Heart left ventricle (tissue), 16 donors: ENCODE data around the gene LBP. TPM values are rescaled to one million over a fixed set of nuclear protein-coding genes. Genes with fewer than 3 reads are reported as not detected.

ENCODE experiments used
- ATAC-seq, 4 donors: fragments of 200-7000 bp; cut with Tn5 transposase; one replicate each; pipeline ENCODE4 v1.9.1; 2020 to 2022; ENCODE audit warnings: moderate library complexity in 4 of 4, mild to moderate bottlenecking in 3 of 4, moderate number of reproducible peaks in 1 of 4
- DNase-seq, 5 donors: peaks; one replicate each; pipeline ENCODE4 v3.0.0-alpha.2; 2020
- H3K27ac ChIP-seq, 12 donors: fragments of 200-600 bp; sonication (generic) in 4 of 12; one replicate each; pipeline versions ENCODE4 v1.5.0 to v1.8.0; 2016 to 2022; ENCODE audit warnings: mild to moderate bottlenecking in 2 of 12
- H3K27me3 ChIP-seq, 9 donors: fragments of 200-600 bp; sonication (generic) in 2 of 9; one replicate each; pipeline versions ENCODE4 v1.5.1 to v1.8.0; 2016 to 2022; ENCODE audit warnings: mild to moderate bottlenecking in 3 of 9
- H3K36me3 ChIP-seq, 9 donors: fragments of 200-600 bp; sonication (generic) in 2 of 9; one replicate each; pipeline versions ENCODE4 v1.5.0 to v1.8.0; 2018 to 2022; ENCODE audit warnings: mild to moderate bottlenecking in 2 of 9
- H3K4me1 ChIP-seq, 12 donors: fragments of 200-600 bp; sonication (generic) in 4 of 12; one replicate each; pipeline versions ENCODE4 v1.5.0 to v1.8.0; 2016 to 2022; ENCODE audit warnings: mild to moderate bottlenecking in 3 of 12
- H3K4me3 ChIP-seq, 12 donors: fragments of 200-600 bp; sonication (generic) in 4 of 12; one replicate each; pipeline versions ENCODE4 v1.5.0 to v1.8.0; 2017 to 2022; ENCODE audit warnings: mild to moderate bottlenecking in 9 of 12, moderate library complexity in 4 of 12
- H3K9me3 ChIP-seq, 12 donors: fragments of 200-600 bp; sonication (generic) in 4 of 12; one replicate each; pipeline versions ENCODE4 v1.5.0 to v1.8.0; 2016 to 2022; ENCODE audit warnings: mild to moderate bottlenecking in 1 of 12
- POLR2A ChIP-seq, 2 donors: fragments of 450-650 bp; IDR thresholded peaks; one replicate each; pipeline ENCODE4 v1.6.1; 2017; ENCODE audit warnings: antibody characterized with exemption in 2 of 2, mild to moderate bottlenecking in 2 of 2, moderate library complexity in 2 of 2
- WGBS, 4 donors: extraction: QIAGEN DNeasy Blood & Tissue Kit in 2 of 4; methylation state at CpG; one replicate each; pipeline versions ENCODE4 v1.1.5 to v1.1.7; 2013 to 2018; 5-methylcytosine and 5-hydroxymethylcytosine counted together
- intact Hi-C, 10 donors: fragments of 100-400 bp; cut with DNase I; formaldehyde crosslinking; loops; one replicate each; pipeline versions ENCODE4 v1.11.1 to v1.14.2; 2022
- polyA plus RNA-seq, 2 donors: library from polyadenylated mRNA; stranded (reverse); fragments of 200-250 nt; gene quantifications; one replicate each; pipeline ENCODE4 v1.2.3, GENCODE V29; 2013
- total RNA-seq, 9 donors: library from RNA; depleted of rRNA in 2 of 9; stranded (reverse); fragments of >200 nt in 2 of 9; fragmentation: NEBNext Ultra II Directional in 3 of 9; extraction: Animal tissue kit (Norgen Biotek cat#: 25700) in 3 of 9; gene quantifications; one replicate each; pipeline versions ENCODE4 v1.1.0 to v1.2.4, GENCODE V29; 2016 to 2023
- TF ChIP-seq, protein P1 (sequence below), 12 donors: fragments of 200-600 bp; sonication (generic) in 4 of 12; IDR thresholded peaks; one replicate each; pipeline versions ENCODE4 v1.5.0 to v1.8.0; 2018 to 2022; ENCODE audit warnings: antibody characterized with exemption in 12 of 12, mild to moderate bottlenecking in 5 of 12
- donor health status: ischemic (EF 13 %, LVEDD 7.1; RV severe dilation, severe dysfunction).
- donor health status: healthy with polysubstance abuse.
- donor health status: DM: no; HTN: yes; CAD: no.
- donor health status: DM: no; HTN: no; CAD: no.
- donor health status: ischemic (EF 25% LVEDD 6.9; RV normal size, moderate dysfunction).
- donor health status: ischemic (EF 25% LVEDD 5.7; RV mildly dilated, moderate dysfunction).
- donor health status: healthy.
- donor health status: DM: yes; HTN: yes; CAD: no.
- donor health status: ischemic (EF 35%, LVEDD 5.7; RV mildly dilated, moderate dysfunction).
- donor health status: nonischemic (EF 11% LVEDD 7.7; RV severe dilation, severe dysfunction).
- donor health status: DM: yes; HTN: yes; CAD: no.
- donor health status: PGD.
- donor health status: ischemic (EF 29% LVEDD 5.4; RV normal size, mild dysfunction).
- donor health status: nonischemic (EF 23%, LVEDD 6.1; RV moderate dilation, normal function).

Gene LBP
- total and polyA plus RNA-seq, 11 donors: 0.15 to 1.2 (median 0.39) TPM; not detected in 5

GRCh38 chr20:38325167-38325566, 21.1 kb upstream of the LBP start:
- ATAC-seq (no peak), DNase-seq (no peak)
- H3K36me3 ChIP-seq: no peaks in the 10 kb centered on the region
- intact Hi-C loops: loop anchor here in 4 of 10 donors (10.0 kb wide), 3 partner anchors 260 to 760 kb away; no protein-coding TSS in a partner anchor
- no peaks in the 10 kb centered on the region for H3K9me3 ChIP-seq
- TF ChIP-seq POLR2A (IDR thresholded peaks at IDR 0.05): no peak
- TF ChIP-seq, protein P1, sequence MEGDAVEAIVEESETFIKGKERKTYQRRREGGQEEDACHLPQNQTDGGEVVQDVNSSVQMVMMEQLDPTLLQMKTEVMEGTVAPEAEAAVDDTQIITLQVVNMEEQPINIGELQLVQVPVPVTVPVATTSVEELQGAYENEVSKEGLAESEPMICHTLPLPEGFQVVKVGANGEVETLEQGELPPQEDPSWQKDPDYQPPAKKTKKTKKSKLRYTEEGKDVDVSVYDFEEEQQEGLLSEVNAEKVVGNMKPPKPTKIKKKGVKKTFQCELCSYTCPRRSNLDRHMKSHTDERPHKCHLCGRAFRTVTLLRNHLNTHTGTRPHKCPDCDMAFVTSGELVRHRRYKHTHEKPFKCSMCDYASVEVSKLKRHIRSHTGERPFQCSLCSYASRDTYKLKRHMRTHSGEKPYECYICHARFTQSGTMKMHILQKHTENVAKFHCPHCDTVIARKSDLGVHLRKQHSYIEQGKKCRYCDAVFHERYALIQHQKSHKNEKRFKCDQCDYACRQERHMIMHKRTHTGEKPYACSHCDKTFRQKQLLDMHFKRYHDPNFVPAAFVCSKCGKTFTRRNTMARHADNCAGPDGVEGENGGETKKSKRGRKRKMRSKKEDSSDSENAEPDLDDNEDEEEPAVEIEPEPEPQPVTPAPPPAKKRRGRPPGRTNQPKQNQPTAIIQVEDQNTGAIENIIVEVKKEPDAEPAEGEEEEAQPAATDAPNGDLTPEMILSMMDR (IDR thresholded peaks at IDR 0.05): no peak
- H3K27ac ChIP-seq: no peak overlapping the region
- H3K4me3 ChIP-seq: no peak overlapping the region
- H3K27me3 ChIP-seq: peaks cover 0 to 24% (median 0%) of the 10 kb centered on the region in 9 donors
- H3K4me1 ChIP-seq: no peaks in the 10 kb centered on the region
- WGBS, 4 donors: 66 to 82% (median 73%) methylated on average over 2 to 3 of the region's 3 CpGs

DNA sequence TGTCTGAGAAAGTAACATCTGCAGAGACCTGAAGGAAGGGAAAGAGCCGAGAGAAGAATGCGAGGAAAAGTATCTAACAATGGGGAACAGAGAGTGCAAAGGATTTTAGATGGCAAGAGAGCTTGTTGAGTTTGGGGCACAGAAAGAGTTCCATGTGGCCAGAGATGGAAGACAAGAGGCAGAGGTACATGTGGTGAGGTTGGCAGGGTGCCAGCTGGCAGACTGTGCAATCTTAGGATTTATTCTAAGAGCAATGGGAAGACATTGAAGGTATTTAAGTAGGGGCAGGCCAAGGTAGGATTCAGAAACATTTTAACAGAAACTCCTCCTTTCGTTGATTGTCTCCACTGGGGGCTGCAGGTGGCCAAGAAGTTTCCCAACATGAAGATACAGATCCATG, 20.4 kb upstream of the LBP start:
- no peak for TF ChIP-seq POLR2A (IDR thresholded peaks at IDR 0.05)
- TF ChIP-seq, protein P1 (IDR thresholded peaks at IDR 0.05): no peak
- ATAC-seq: no peak
- WGBS, 4 donors: 77 to 90% (median 81%) methylated on average over 3 of the region's 3 CpGs
- no peak overlapping the region for H3K27ac ChIP-seq
- intact Hi-C loops: loop anchor here in 4 of 10 donors (10.0 kb wide), 3 partner anchors 261 to 761 kb away; no protein-coding TSS in a partner anchor
- no peaks in the 10 kb centered on the region for H3K36me3 ChIP-seq
- H3K4me1 ChIP-seq: no peaks in the 10 kb centered on the region
- H3K4me3 ChIP-seq: no peak overlapping the region
- no peak for DNase-seq
- no peaks in the 10 kb centered on the region for H3K9me3 ChIP-seq
- H3K27me3 ChIP-seq: peaks cover 0 to 31% (median 0%) of the 10 kb centered on the region in 9 donors

DNA sequence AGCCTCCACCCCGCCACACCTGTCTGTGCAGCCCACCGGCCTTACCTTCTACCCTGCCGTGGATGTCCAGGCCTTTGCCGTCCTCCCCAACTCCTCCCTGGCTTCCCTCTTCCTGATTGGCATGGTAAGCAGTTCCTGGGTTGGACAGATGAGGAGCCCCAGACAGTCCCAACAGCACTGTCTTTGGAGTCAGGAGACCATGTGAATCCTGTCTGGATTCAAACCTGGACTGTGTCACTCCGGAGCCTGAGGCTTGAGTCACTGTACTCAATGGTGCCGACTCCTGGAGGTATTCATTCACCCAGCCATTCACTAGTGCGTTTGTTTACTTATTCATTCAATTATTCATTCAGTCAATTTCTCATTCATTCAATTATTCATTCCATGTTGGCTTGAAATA, 20.0 kb upstream of the LBP start:
- H3K4me3 ChIP-seq: no peak overlapping the region
- TF ChIP-seq, protein P1 (IDR thresholded peaks at IDR 0.05): no peak
- no peak for TF ChIP-seq POLR2A (IDR thresholded peaks at IDR 0.05)
- no peaks in the 10 kb centered on the region for H3K36me3 ChIP-seq
- no peaks in the 10 kb centered on the region for H3K4me1 ChIP-seq
- intact Hi-C loops: loop anchor here in 4 of 10 donors (10.0 kb wide), 3 partner anchors 262 to 762 kb away; no protein-coding TSS in a partner anchor
- H3K27ac ChIP-seq: no peak overlapping the region
- 86 to 90% (median 88%) methylated on average over 7 of the region's 7 CpGs for WGBS, 4 donors
- H3K9me3 ChIP-seq: no peaks in the 10 kb centered on the region
- peaks cover 0 to 33% (median 0%) of the 10 kb centered on the region in 9 donors for H3K27me3 ChIP-seq
- DNase-seq (no peak), ATAC-seq (no peak)

DNA sequence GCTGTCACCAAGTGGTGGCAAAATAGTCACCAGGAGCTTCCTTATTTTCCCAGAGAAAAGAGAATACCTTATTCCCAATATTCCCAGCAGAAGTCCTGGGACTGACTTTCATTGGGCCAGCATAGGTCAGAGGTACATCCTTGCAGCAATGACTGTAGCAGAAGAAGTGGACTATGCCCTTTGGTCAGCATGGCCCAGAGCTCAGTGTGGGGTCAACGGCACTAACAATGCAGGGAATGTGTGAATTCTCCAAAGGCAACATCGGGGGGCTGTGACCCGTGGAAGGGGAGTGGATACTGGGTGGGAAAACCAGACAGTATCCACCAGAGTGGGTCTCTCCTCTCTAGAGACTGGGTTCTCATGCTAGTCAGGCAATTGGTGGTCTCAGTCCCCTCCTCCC, 15.6 kb upstream of the LBP start:
- ATAC-seq: no peak
- Histone ChIP-seq H3K4me1 (no peaks in the 10 kb centered on the region), H3K27me3 (peaks cover 0 to 38% (median 0%) of the 10 kb centered on the region in 9 donors)

More for the DNA sequence above, 15.6 kb upstream of the LBP start:
- WGBS, 4 donors: 43 to 71% (median 57%) methylated on average over 3 of the region's 3 CpGs
- Histone ChIP-seq H3K9me3 (no peaks in the 10 kb centered on the region), H3K4me3 (no peak overlapping the region), H3K36me3 (no peaks in the 10 kb centered on the region), H3K27ac (no peak overlapping the region)
- DNase-seq: no peak
- intact Hi-C loops: loop anchor here in 2 of 10 donors (10.0 kb wide), 1 partner anchor 74 kb away; no protein-coding TSS in a partner anchor
- TF ChIP-seq POLR2A (IDR thresholded peaks at IDR 0.05): no peak
- TF ChIP-seq, protein P1 (IDR thresholded peaks at IDR 0.05): no peak
